ENCODE results near the gene NDUFB11.

The NDUFB11 gene

DNA sequence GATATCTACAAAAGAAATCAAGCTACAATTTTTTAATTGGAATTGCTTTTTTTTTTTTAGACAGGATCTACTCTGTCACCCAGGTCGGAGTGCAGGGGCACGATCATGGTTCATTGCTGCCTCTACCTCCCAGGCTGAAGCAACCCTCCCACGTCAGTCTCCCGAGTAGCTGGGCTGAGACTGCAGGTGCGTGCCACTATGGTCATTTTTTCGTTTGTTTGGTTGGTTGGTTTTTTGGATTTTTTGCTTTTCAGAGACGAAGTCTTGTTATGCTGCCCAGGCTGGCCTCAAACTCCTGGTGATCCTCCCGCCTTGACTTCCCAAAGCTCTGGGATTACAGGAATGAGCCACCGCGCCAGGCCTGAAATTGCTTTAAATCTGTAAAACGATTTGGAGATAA, 50.6 kb downstream of the NDUFB11 start:
- H3K4me1 ChIP-seq: peaks cover 11% of the 10 kb centered on the region; the same call in 1 of the 2 replicates
- no peak overlapping the region for H3K9ac ChIP-seq
- H3K9me3 ChIP-seq: no peaks in the 10 kb centered on the region
- TF ChIP-seq Cebpa-rat (IDR thresholded peaks at IDR 0.05): no peak
- no peak overlapping the region for H3K27ac ChIP-seq
- H4K20me1 ChIP-seq: no peaks in the 10 kb centered on the region
- no peaks in the 10 kb centered on the region for H3K36me3 ChIP-seq
- H3K27me3 ChIP-seq: no peaks in the 10 kb centered on the region
- no peak overlapping the region for H3K4me3 ChIP-seq
- no peak overlapping the region for H3K4me2 ChIP-seq

DNA sequence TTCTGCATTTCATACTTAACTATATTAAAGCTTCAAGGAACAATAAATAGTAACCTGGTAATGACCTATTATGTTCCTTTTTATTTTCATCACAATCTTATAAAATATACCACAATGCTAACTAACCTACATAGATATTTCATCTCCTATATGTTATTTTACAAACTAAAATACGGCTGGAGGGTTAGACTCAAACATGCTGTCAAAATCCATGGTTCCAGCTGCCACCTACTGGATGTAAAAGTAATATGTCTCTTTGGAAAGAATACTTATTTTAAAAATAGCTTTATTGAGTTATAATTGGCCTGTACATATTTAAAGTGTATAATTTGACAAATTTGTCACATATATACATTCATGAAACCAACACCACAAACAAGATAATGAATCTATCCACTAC, 51.3 kb downstream of the NDUFB11 start:
- Histone ChIP-seq H3K4me3 (no peak overlapping the region), H3K4me1 (peaks cover 11% of the 10 kb centered on the region; the same call in 1 of the 2 replicates), H3K36me3 (no peaks in the 10 kb centered on the region), H3K27me3 (no peaks in the 10 kb centered on the region), H3K9me3 (no peaks in the 10 kb centered on the region), H4K20me1 (no peaks in the 10 kb centered on the region), H3K4me2 (no peak overlapping the region), H3K9ac (no peak overlapping the region), H3K27ac (no peak overlapping the region)
- TF ChIP-seq Cebpa-rat (IDR thresholded peaks at IDR 0.05): no peak

Measured in BLaER1 (cell line).